Stimulated activated CD4-positive, alpha-beta T cell treated with anti-CD3 and anti-CD28 coated beads, Interleukin-2, amount 100 ng/mL, for 4 hours (primary cell): ENCODE data around the gene SMCO3.
A peak's percentile ranks its signal among the peaks of the same experiment; 100 is the strongest.

ENCODE experiments used
- DNase-seq: peaks from one replicate; pipeline ENCODE4 v3.0.0-alpha.2; 2020; ENCODE audit warnings: low read depth

The SMCO3 gene

GRCh38 chr12:14827043-14827442, 13.1 kb upstream of the SMCO3 start:
- no peak for DNase-seq

GRCh38 chr12:14826491-14826890, 12.5 kb upstream of the SMCO3 start:
- no peak for DNase-seq

GRCh38 chr12:14825256-14825655, 11.3 kb upstream of the SMCO3 start:
- no peak for DNase-seq

GRCh38 chr12:14824012-14824634, 10.1 kb upstream of the SMCO3 start:
- DNase-seq = no peak

- DNase-seq = no peak
Observed at GRCh38 chr12:14811486-14811885, 2.5 kb downstream of the SMCO3 start.

- DNase-seq = no peak
Observed at GRCh38 chr12:14810953-14811483, 3.0 kb downstream of the SMCO3 start.

GRCh38 chr12:14810167-14810952, 3.6 kb downstream of the SMCO3 start:
- no peak for DNase-seq

GRCh38 chr12:14803830-14804160, 10.2 kb downstream of the SMCO3 start:
- no peak for DNase-seq

GRCh38 chr12:14803011-14803829, 10.8 kb downstream of the SMCO3 start, which contains the start of the genes C12orf60 and WBP11:
C12orf60 (plus strand) TSS chr12:14803670; CDS start chr12:14822936, 19,266 bp downstream.
WBP11 (minus strand) TSS chr12:14803478; CDS start chr12:14801383, 2,095 bp downstream.
- peak; percentile 83 for DNase-seq

GRCh38 chr12:14802721-14803010, 11.3 kb downstream of the SMCO3 start:
- DNase-seq = no peak

- DNase-seq = no peak
Observed at GRCh38 chr12:14802247-14802646, 11.7 kb downstream of the SMCO3 start.

GRCh38 chr12:14795028-14795448, 18.9 kb downstream of the SMCO3 start:
- no peak for DNase-seq

- no peak for DNase-seq
Observed at GRCh38 chr12:14785568-14785967, 28.4 kb downstream of the SMCO3 start.

- DNase-seq = no peak
Observed at GRCh38 chr12:14784471-14784870, 29.5 kb downstream of the SMCO3 start.

GRCh38 chr12:14782756-14783155, 31.2 kb downstream of the SMCO3 start:
- no peak for DNase-seq

- DNase-seq = no peak
Observed at GRCh38 chr12:14781563-14781962, 32.4 kb downstream of the SMCO3 start.

GRCh38 chr12:14780859-14781258, 33.1 kb downstream of the SMCO3 start:
- DNase-seq = no peak

GRCh38 chr12:14779834-14780233, 34.1 kb downstream of the SMCO3 start:
- no peak for DNase-seq

- DNase-seq = no peak
Observed at GRCh38 chr12:14777271-14777670, 36.7 kb downstream of the SMCO3 start.

GRCh38 chr12:14776236-14776961, 37.6 kb downstream of the SMCO3 start:
- DNase-seq = no peak

GRCh38 chr12:14775636-14775980, 38.4 kb downstream of the SMCO3 start:
- DNase-seq = no peak
